Measurements from ENCODE around the gene PADI1.

Gene PADI1

GRCh38 chr1:17183388-17184160 lies 21.4 kb upstream of the PADI1 start:
- no peak for DNase-seq

- DNase-seq, result no peak
Measured at GRCh38 chr1:17184161-17184665, 20.7 kb upstream of the PADI1 start.

GRCh38 chr1:17184822-17185484 lies 20.0 kb upstream of the PADI1 start:
- DNase-seq, result no peak

GRCh38 chr1:17185485-17185860 lies 19.5 kb upstream of the PADI1 start:
- DNase-seq, result no peak

DNA sequence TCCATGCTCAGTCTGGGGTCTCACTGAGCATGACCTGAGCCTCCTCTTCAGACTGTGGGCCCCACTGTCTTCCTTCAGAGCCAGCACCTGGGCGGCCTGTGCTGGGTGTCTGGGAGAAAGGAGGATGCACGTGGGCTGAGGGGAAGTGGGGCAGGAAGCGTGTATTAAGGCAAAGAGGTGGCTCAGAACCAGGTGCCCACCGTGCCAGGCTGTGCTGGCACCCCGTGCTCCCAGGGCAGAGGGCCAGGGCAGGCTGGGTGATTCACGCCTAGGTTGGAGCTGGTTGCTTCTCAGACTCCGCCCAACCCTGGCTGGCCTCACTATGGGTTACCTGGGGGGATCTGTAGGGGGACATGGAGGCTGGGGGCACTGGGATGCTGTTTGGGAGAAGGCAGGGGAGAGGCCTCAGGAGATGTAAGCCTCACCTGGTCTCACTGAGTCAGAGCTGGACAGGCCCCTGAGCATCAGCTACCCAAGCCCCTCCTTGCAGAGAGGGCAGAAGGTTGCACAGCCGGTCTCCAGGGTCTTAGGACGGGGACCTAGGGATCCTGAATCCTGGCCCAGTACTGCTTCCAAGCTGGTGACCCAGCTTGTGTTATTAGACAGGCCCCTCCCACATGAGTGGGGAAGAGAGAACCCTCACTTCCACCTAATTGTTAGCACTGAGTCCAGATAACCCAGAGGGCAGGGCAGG lies 18.6 kb upstream of the PADI1 start:
- no peak for DNase-seq

DNA sequence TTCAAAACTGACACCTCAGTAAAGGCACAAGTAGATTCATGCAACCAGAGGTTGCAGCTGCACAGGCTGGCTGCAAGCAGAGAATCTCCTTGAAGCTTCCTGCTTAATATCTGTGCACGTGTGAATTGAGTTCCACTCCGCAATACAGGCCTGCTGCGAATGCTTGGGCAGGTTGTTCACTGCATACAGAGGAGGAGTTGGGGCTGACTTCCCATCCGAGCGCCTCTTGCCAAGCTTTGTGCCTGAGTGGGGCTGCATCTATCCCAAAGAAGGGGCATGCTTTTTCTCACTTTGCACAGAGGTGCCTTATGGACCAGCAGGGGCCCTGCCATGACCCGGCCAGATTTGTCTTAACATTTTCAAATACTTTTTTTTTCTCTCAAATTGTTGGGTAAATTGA lies 17.9 kb upstream of the PADI1 start:
- no peak for DNase-seq

DNA sequence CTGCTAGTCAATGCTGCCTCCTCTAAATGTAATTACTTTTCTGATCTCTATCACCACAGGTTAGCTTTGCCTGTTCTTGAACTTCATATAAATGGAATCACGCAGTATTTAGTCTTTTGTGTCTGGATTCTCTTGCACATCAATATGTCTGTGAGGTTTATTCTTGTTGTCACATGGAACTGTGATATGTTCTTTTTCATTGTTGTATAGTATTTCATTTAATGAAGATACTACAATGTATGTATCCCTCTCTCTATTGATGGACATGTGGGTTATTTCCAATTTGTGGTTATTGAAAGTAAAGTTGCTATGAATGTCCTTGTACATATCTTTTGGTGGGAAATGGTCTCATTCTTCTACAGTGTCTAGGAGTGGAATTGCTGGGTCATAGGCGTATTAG lies 16.7 kb upstream of the PADI1 start:
- no peak for DNase-seq

GRCh38 chr1:17188889-17189631 lies 15.9 kb upstream of the PADI1 start:
- no peak for DNase-seq

DNA sequence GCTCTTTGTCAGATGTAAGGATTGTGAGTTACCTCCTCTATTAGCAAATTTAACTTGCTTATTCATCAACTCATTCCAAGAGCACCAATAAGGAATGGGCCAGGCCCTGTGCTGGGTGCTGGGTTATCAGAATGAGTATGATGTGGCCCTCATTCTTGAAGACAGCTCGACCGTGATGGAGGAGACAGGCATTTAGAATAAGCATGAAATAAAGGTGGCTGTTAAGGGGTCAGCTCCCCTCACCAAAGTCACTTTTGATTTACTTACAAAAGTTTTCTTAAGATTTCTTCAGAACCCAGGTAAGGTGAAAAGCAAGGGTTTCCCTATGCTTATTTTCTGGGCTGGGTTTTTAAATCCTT lies 15.3 kb upstream of the PADI1 start:
- no peak for DNase-seq

- DNase-seq, result no peak
Measured at GRCh38 chr1:17190010-17190995, 14.6 kb upstream of the PADI1 start.

DNA sequence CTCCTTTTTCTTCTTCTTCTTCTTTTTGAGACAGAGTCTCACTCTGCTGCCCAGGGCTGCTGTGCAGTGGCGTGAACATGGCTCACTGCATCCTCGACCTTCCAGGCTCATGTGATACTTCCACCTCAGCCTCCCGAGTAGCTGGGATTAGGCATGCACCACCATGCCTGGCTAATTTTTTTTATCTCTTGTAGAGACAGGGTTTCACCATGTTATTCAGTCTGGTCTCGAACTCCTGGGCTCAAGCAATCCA lies 13.0 kb upstream of the PADI1 start:
- no peak for DNase-seq

- no peak for DNase-seq
Measured at GRCh38 chr1:17192394-17193221, 12.3 kb upstream of the PADI1 start.

DNA sequence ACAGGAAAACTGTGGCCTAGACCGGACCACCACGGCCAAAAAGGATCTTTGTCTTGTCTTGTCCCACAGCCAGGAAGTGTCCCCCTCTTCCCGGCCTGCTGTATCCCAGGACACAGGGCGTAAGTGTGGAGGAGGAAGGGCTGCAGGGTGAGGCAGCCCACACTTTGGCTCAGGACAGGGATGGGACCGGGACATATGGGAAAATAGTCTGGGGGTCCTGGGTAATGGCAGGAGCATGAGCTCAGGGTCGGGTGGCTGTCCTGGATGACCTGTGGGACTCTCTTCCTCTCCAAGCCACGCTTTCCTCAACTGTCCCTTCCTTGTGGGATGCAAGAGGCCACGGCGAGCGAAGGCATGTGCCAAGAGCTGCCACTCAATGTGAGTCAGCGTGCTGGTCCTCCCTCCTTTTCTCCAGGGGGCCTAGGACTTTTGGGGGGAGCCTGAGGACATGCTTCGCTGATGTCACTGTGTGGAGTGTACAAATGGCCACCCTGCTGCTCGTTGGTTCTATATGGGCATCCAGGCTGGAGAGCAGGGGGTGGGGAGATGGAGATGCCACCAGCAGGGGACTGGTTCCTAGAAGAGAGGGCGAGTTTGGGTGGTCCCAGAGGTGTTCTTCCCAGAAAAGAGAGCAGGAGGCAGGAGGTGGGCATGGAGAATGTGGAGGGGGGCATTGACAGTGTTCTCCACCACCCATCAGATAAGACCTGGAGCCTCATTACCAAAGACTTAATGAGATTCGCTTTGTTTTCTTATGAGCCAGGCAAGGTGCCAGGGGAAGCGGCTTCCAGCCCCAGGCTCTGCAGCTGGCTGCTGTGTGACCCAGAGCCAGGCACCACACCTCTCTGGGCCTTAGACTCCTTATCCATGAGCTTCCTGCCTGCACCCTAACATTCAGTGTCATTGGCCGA lies 11.5 kb upstream of the PADI1 start:
- DNase-seq, result no peak

DNA sequence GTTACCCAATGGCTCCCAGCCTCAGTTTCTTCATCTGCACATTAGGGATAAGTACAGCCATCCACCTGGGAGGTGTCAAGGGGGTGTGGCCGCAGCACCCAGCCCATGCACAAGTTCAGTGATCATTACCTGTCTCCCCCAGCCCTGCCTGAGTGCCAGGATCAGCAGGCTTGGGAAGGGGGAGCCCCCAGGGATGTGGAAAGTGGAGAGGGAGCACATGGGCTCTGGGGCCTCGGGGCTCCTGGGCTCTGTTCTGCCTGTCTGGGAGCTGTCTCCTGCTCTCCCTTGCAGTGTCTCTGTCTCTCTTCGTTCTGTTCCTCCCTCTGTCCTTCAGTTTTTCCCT lies 10.8 kb upstream of the PADI1 start:
- no peak for DNase-seq

GRCh38 chr1:17194615-17195528 lies 10.1 kb upstream of the PADI1 start:
- DNase-seq, result no peak

DNA sequence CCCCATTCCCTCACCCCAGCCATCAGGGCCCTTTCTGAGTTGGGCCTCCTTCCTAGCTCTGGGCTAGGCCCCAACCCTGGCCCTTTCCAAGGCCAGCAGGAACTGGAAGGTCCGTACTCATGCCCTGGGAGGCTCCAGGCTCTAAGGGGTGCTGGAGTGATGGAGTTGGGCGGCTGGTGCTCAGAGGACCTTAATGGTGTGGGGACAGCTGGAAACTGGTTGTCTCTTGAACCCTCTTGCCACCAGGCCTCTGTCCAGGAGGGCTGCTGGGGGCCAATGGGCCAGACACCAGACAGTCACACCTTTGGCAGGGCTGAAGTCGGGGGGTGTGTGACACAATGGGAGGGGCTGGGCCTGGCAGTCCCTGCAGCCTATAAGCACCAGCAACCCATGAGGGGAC lies 9.2 kb upstream of the PADI1 start:
- DNase-seq, result no peak

GRCh38 chr1:17196496-17197185 lies 8.3 kb upstream of the PADI1 start:
- DNase-seq, result no peak

DNA sequence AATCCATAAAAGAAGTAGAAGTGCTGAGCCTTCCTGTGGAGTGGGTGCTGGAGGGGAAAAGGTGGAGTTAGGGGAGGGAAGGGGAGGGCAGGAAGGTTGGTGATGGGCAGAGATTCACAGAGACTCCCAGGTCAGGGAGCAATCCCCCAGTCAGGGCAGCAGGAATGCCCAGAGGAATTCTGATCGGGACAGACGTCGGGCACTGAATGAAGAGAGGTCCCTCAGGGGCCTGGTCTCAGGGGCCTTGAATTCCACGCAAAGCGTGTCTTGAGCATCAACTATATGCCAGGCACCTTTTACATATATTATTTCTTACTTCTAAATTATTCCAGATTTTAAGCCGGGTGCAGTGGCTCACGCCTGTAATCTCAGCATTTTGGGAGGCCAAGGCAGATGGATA lies 7.2 kb upstream of the PADI1 start:
- DNase-seq, result no peak
